Mesenchymal stem cell (in vitro differentiated cells and primary cell): ENCODE results near the gene GCNT2. TPM values are rescaled to one million over a fixed set of nuclear protein-coding genes. Genes with fewer than 3 reads are reported as not detected.

Experiments
- DNase-seq: peaks from one replicate; pipeline ENCODE4 v3.0.0-alpha.2; 2013
- H2AFZ ChIP-seq: one replicate; pipeline ENCODE4 v1.6.1; 2013; ENCODE audit warnings: low read depth, mild to moderate bottlenecking, control low read depth, inconsistent platforms, low read length, moderate library complexity
- H2AK5ac ChIP-seq: 2 replicates; pipeline ENCODE4 v1.6.1; 2013; ENCODE audit warnings: low read length, moderate library complexity, mild to moderate bottlenecking, inconsistent platforms; ENCODE audit not compliant: severe bottlenecking
- H2BK120ac ChIP-seq: one replicate; pipeline ENCODE4 v1.6.1; 2013; ENCODE audit warnings: low read depth, mild to moderate bottlenecking, inconsistent platforms, low read length, moderate library complexity
- H2BK12ac ChIP-seq, 2 experiments: one replicate each; pipeline ENCODE4 v1.6.1; 2013; ENCODE audit warnings: inconsistent platforms in 2 of 2, low read length in 2 of 2, mild to moderate bottlenecking in 2 of 2, moderate library complexity in 2 of 2, control low read depth in 1 of 2
- H2BK15ac ChIP-seq: one replicate; pipeline ENCODE4 v1.6.1; 2013; ENCODE audit warnings: mild to moderate bottlenecking, low read depth, inconsistent platforms; ENCODE audit not compliant: poor library complexity, severe bottlenecking
- H2BK5ac ChIP-seq: 2 replicates; pipeline ENCODE4 v1.6.1; 2013; ENCODE audit warnings: low read depth, mild to moderate bottlenecking, low read length, control low read depth, inconsistent platforms; ENCODE audit not compliant: poor library complexity, severe bottlenecking
- H3K14ac ChIP-seq, 2 experiments: one replicate each; pipeline ENCODE4 v1.6.1; 2013; ENCODE audit warnings: inconsistent platforms in 2 of 2, low read length in 2 of 2, control low read depth in 1 of 2, mild to moderate bottlenecking in 1 of 2, moderate library complexity in 1 of 2
- H3K18ac ChIP-seq, 2 experiments: one replicate each; pipeline ENCODE4 v1.6.1; 2013; ENCODE audit warnings: inconsistent platforms in 2 of 2, low read length in 2 of 2, control low read depth in 1 of 2, low read depth in 1 of 2, mild to moderate bottlenecking in 1 of 2
- H3K23ac ChIP-seq, 2 experiments: one replicate each; pipeline ENCODE4 v1.6.1; 2013; ENCODE audit warnings: inconsistent platforms in 2 of 2, low read length in 2 of 2, mild to moderate bottlenecking in 2 of 2, moderate library complexity in 2 of 2, control low read depth in 1 of 2
- H3K27ac ChIP-seq: 2 replicates; pipeline ENCODE4 v1.5.1; 2013; ENCODE audit warnings: mild to moderate bottlenecking, moderate library complexity, low read length, control low read depth, inconsistent platforms; ENCODE audit not compliant: poor library complexity, severe bottlenecking
- H3K27me3 ChIP-seq, 2 experiments: 2 replicates each; pipeline versions ENCODE4 v1.6.1 to v1.7.0; 2013; ENCODE audit warnings: low read length in 2 of 2, mild to moderate bottlenecking in 2 of 2, moderate library complexity in 2 of 2, control low read depth in 1 of 2, inconsistent platforms in 1 of 2; ENCODE audit not compliant: control insufficient read depth in 1 of 2, insufficient read depth in 1 of 2
- H3K36me3 ChIP-seq, 2 experiments: 2 replicates each; pipeline versions ENCODE4 v1.6.1 to v1.7.0; 2013; ENCODE audit warnings: low read length in 2 of 2, control low read depth in 1 of 2, inconsistent platforms in 1 of 2, low read depth in 1 of 2, mild to moderate bottlenecking in 1 of 2; ENCODE audit not compliant: insufficient read depth in 2 of 2, control insufficient read depth in 1 of 2
- H3K4ac ChIP-seq, 2 experiments: one replicate each; pipeline ENCODE4 v1.6.1; 2013; ENCODE audit warnings: inconsistent platforms in 2 of 2, low read length in 2 of 2, mild to moderate bottlenecking in 2 of 2, moderate library complexity in 2 of 2, control low read depth in 1 of 2, low read depth in 1 of 2
- H3K4me1 ChIP-seq: 2 replicates; pipeline ENCODE4 v1.6.1; 2013; ENCODE audit warnings: low read depth, low read length, control low read depth; ENCODE audit not compliant: control insufficient read depth, insufficient read depth
- H3K4me2 ChIP-seq: 2 replicates; pipeline ENCODE4 v1.6.1; 2013; ENCODE audit warnings: low read length, mild to moderate bottlenecking, inconsistent platforms; ENCODE audit not compliant: poor library complexity, severe bottlenecking
- H3K4me3 ChIP-seq, 2 experiments: 2 replicates each; pipeline versions ENCODE4 v1.5.1 to v1.7.0; 2013; ENCODE audit warnings: low read length in 2 of 2, mild to moderate bottlenecking in 2 of 2, control low read depth in 1 of 2, low read depth in 1 of 2; ENCODE audit not compliant: insufficient read depth in 1 of 2
- H3K79me1 ChIP-seq: replicated peaks from 2 replicates; pipeline ENCODE4 v1.6.1; 2013; ENCODE audit warnings: mild to moderate bottlenecking, control low read depth, low read length, inconsistent platforms; ENCODE audit not compliant: poor library complexity, severe bottlenecking
- H3K9ac ChIP-seq: 2 replicates; pipeline ENCODE4 v1.7.0; 2013; ENCODE audit warnings: mild to moderate bottlenecking, low read length, moderate library complexity
- H3K9me3 ChIP-seq: 2 replicates; pipeline ENCODE4 v1.7.0; 2013; ENCODE audit warnings: mild to moderate bottlenecking, low read length; ENCODE audit not compliant: control insufficient read depth
- H4K8ac ChIP-seq: one replicate; pipeline ENCODE4 v1.6.1; 2013; ENCODE audit warnings: inconsistent platforms, mild to moderate bottlenecking, low read length, moderate library complexity
- H4K91ac ChIP-seq: one replicate; pipeline ENCODE4 v1.6.1; 2013; ENCODE audit warnings: mild to moderate bottlenecking, low read length, inconsistent platforms
- WGBS: methylation state at CpG from one replicate; pipeline ENCODE4 v1.1.7; 2013; ENCODE audit warnings: mixed read lengths; 5-methylcytosine and 5-hydroxymethylcytosine counted together
- polyA plus RNA-seq, 2 experiments: library from polyadenylated mRNA; stranded (reverse); fragments of 200-250 nt; gene quantifications; one replicate each; pipeline ENCODE4 v1.2.3, GENCODE V29; 2013

Gene GCNT2
- 3.6 TPM for polyA plus RNA-seq (2013, experiment 1 of 2)
- 3.7 TPM for polyA plus RNA-seq (2013, experiment 2 of 2)

DNA sequence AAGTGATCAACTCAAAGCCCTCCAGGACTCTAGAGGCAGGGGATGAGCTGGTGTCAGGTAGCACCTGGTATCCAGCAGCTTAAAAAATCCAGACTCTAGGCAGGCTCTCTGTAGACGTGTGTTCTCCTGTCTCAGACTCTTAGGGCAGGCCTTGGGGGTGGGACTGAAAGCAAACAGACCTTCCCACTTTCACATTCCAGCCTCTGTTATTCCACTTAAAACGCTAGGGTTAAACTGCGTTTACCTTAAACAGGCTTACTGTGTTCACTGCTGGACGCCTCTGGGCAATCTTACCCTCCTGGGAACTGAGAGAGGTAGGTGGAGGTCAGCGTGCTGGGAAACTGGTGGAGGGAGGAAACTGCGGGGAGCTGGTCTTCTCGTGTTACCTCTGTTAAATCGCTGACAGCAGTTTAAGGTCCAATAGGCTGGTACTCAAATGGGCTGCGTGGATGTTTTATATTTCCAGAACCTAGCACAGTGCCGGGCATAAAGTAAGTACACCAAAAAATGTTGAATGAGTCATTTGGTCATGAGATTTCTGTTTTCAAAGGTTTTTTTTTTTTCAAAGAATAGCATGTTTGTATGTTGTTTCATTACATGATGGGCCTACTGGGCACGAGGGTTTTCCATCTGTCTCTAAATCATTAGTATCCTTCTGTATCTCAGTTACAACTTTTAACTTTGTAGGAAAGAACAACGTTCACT lies at the start of gene GCNT2:
GCNT2 (plus strand) TSS at position 248 of the 705 bp plus-strand sequence. CDS start 7,561 bp downstream, outside the sequence.
- 11% methylated on average over 10 of the region's 12 CpGs for WGBS
- peak within 1 kb of the TSS; percentile 97 for H4K8ac ChIP-seq
- peak within 1 kb of the TSS; percentile 91 for H2AFZ ChIP-seq
- H3K79me1 ChIP-seq: no peaks in the 10 kb centered on the region
- peak within 1 kb of the TSS; percentile 84 for H3K27ac ChIP-seq
- H3K9me3 ChIP-seq: no peaks in the 10 kb centered on the region
- peak within 1 kb of the TSS; percentile 90 for H4K91ac ChIP-seq
- H3K14ac ChIP-seq: no peak within 1 kb of the TSS
- H2AK5ac ChIP-seq: no peak within 1 kb of the TSS
- no peaks in the 10 kb centered on the region for H3K36me3 ChIP-seq
- peak within 1 kb of the TSS; percentile 17 to 91 for H3K4ac ChIP-seq
- peak within 1 kb of the TSS in 1 of 2 experiments; percentile 60 for H3K23ac ChIP-seq
- no peaks in the 10 kb centered on the region for H3K27me3 ChIP-seq
- H2BK5ac ChIP-seq: no peak within 1 kb of the TSS
- DNase-seq: peak; percentile 75
- peak within 1 kb of the TSS; percentile 65 for H3K4me2 ChIP-seq
- H2BK12ac ChIP-seq: peak within 1 kb of the TSS; percentile 63 to 77
- H2BK15ac ChIP-seq: peak within 1 kb of the TSS; percentile 80
- peak within 1 kb of the TSS; percentile 49 for H2BK120ac ChIP-seq
- peak within 1 kb of the TSS; percentile 11 to 83 for H3K18ac ChIP-seq
- no peak within 1 kb of the TSS for H3K4me3 ChIP-seq
- H3K9ac ChIP-seq: peak within 1 kb of the TSS; percentile 63
- H3K4me1 ChIP-seq: peaks cover 4% of the 10 kb centered on the region

DNA sequence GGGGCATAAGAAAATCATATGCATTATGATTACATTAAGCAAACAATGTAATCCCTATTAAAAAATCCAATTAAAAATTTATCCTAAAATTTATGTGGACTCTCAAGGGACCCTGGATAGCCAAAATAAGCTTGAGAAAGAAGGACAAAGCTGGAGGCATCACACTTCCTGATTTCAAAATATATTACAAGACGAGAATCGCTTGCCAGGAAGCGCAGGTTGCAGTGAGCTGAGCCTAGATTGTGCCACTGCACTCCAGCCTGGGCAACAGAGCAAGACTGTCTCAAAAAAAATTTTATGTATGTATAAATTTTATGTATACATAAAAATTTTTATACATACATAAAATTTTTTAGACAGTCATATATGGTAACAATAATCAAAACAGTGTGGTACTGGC lies 48.5 kb upstream of the GCNT2 start:
- no peak overlapping the region for H2BK5ac ChIP-seq
- 100% methylated on average over 1 of the region's 3 CpGs for WGBS
- no peak overlapping the region for H3K4me2 ChIP-seq
- H3K14ac ChIP-seq: no peak overlapping the region
- no peak overlapping the region for H4K91ac ChIP-seq
- no peak overlapping the region for H2AFZ ChIP-seq
- no peak overlapping the region for H3K4me3 ChIP-seq
- no peaks in the 10 kb centered on the region for H3K4me1 ChIP-seq
- no peak overlapping the region for H2BK15ac ChIP-seq
- H3K9me3 ChIP-seq: no peaks in the 10 kb centered on the region
- H3K27me3 ChIP-seq: peaks cover 6 to 7% of the 10 kb centered on the region in 2 experiments
- H3K23ac ChIP-seq: no peak overlapping the region
- H2AK5ac ChIP-seq: no peak overlapping the region
- no peak overlapping the region for H3K9ac ChIP-seq
- H3K36me3 ChIP-seq: no peaks in the 10 kb centered on the region
- H3K4ac ChIP-seq: no peak overlapping the region
- no peak overlapping the region for H2BK12ac ChIP-seq
- H2BK120ac ChIP-seq: no peak overlapping the region
- DNase-seq: no peak
- H4K8ac ChIP-seq: no peak overlapping the region
- no peak overlapping the region for H3K27ac ChIP-seq
- no peak overlapping the region for H3K18ac ChIP-seq
- no peaks in the 10 kb centered on the region for H3K79me1 ChIP-seq

DNA sequence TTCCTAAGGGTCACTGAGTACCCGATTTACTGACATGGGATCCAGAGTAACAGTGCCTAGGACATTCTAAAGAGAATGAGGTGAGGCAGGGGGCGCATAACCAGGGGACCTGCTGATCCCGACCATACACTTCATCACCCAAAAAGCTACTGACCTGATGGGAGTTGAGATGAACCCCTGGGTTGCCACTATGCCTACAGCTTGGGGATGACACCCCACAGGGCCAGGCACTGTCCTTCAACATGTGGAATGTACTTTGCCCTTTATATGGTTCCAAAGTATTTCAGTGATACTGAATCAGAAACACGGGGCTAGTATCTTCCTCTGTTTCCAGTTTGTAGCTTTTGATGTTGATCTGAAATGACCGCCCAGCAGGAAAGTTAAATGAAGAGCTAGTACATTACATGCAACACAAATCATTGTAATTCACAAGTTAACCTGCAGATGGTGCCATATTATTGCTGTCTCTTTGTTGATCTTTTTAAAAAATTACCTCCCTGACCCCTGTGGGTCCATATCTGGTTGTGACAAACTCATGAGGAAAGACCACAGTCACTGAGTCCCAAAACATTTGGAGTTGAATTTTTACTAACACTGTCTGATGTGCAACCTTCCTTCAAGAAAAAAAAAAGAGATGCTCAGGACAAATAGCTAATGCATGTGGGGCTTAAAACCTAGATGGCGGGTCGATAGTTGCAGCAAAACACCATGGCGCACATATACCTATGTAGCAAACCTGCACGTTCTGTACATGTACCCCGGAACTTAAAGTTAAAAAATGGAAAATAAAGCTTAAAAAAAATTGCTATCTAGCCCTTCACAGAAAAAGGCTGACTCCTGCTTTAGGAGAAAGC lies 42.7 kb upstream of the GCNT2 start:
- WGBS: 52% methylated on average over 6 of the region's 10 CpGs
- no peak overlapping the region for H3K4me3 ChIP-seq
- peak; percentile 56 for DNase-seq

More for the DNA sequence above, 42.7 kb upstream of the GCNT2 start:
- Histone ChIP-seq H3K4me1 (peaks cover 3% of the 10 kb centered on the region), H3K4me2 (no peak overlapping the region), H3K9ac (no peak overlapping the region), H4K91ac (no peak overlapping the region), H2AK5ac (no peak overlapping the region), H3K9me3 (no peaks in the 10 kb centered on the region), H3K79me1 (no peaks in the 10 kb centered on the region), H3K23ac (no peak overlapping the region), H3K18ac (no peak overlapping the region), H2AFZ (no peak overlapping the region), H3K14ac (no peak overlapping the region), H2BK15ac (no peak overlapping the region), H3K36me3 (no peaks in the 10 kb centered on the region), H2BK5ac (no peak overlapping the region), H2BK120ac (no peak overlapping the region), H3K27ac (no peak overlapping the region), H4K8ac (peak overlapping the region; percentile 1), H3K4ac (no peak overlapping the region), H2BK12ac (no peak overlapping the region), H3K27me3 (peaks cover 2 to 6% of the 10 kb centered on the region in 2 experiments)
